ENCODE data around the gene KRTAP1-3.

DNA sequence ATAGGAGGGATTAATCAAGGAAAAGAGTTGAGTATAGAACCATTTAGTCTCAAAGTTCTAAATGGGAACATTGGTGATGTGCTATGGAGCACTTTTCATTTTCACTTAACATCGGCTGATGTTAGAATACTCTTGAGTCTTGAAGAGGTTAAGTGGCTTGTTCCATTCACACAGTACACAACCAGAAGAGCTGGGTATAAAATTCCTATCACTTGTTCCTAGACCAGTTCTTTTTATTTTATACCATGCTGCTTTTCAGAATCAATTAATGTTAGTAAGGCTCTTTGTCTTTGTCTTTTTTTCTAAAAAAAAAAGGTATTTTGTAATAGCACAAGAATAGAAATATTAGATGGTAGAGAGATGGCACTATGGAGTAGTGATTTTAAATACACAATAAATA, 8.3 kb upstream of the KRTAP1-3 start:
- TF ChIP-seq SPI1 (IDR thresholded peaks at IDR 0.05; ENCODE audit: borderline replicate concordance, low read depth) (no peak), CTCF (IDR thresholded peaks at IDR 0.05; ENCODE audit: insufficient read depth, low read length) (no peak), POLR2AphosphoS5 (IDR thresholded peaks at IDR 0.05; ENCODE audit: low read depth) (no peak), REST (IDR thresholded peaks at IDR 0.05; ENCODE audit: insufficient replicate concordance, low read depth) (no peak)

Data from HL-60 (cell line).